ENCODE data around the gene PLA2G4B. TPM values are rescaled to one million over a fixed set of nuclear protein-coding genes. Genes with fewer than 3 reads are reported as not detected.

The PLA2G4B gene
- total RNA-seq, 1 experiment from 2014 or later, result 4.7 TPM

- DNase-seq (ENCODE audit: low read depth, low spot score), result no peak
- intact Hi-C loops (cut with micrococcal nuclease; ENCODE audit: unreplicated experiment) (no loop called here), in situ Hi-C loops (cut with HindIII; ENCODE audit: low pct_unique_long_range_greater_than_20kb, low sequenced_read_pairs) (no loop called here)
- ChIA-PET CTCF (no interaction called here), POLR2A (no interaction called here)
- Histone ChIP-seq H3K27ac (ENCODE audit: low read length) (no peak overlapping the region), H3K4me1 (ENCODE audit: control insufficient read depth, insufficient read depth, low read length) (no peaks in the 10 kb centered on the region; the same call in 1 of the 2 replicates), H3K9me3 (ENCODE audit: control insufficient read depth, insufficient read depth, low read depth, low read length) (no peaks in the 10 kb centered on the region), H3K4me3 (ENCODE audit: low read depth in 2 of 2, low read length in 2 of 2) (no peak overlapping the region), H3K36me3 (ENCODE audit: control insufficient read depth, insufficient read depth, low read length) (no peaks in the 10 kb centered on the region), H3K27me3 (ENCODE audit: control insufficient read depth, insufficient read depth, low read length) (no peaks in the 10 kb centered on the region)
- TF ChIP-seq REST (IDR thresholded peaks at IDR 0.05; ENCODE audit: insufficient read depth in 1 of 2, low read depth in 2 of 2, low read length in 1 of 2) (no peak), TCF7L2 (IDR thresholded peaks at IDR 0.05; ENCODE audit: low read depth, low read length) (no peak), CTCF (IDR thresholded peaks at IDR 0.05) (no peak), SIN3A (IDR thresholded peaks at IDR 0.05; ENCODE audit: borderline replicate concordance, insufficient read depth, low read depth, low read length) (no peak)
- ATAC-seq, result no peak
- no TSS peak for BruUV-seq (replicated peaks)
Observed at GRCh38 chr15:41804916-41805666, 33.6 kb upstream of the PLA2G4B start.

- BruUV-seq (replicated peaks), result no TSS peak
- no peaks in the 10 kb centered on the region for H3K36me3 ChIP-seq (ENCODE audit: control insufficient read depth, insufficient read depth, low read length)
- ATAC-seq (no peak), DNase-seq (ENCODE audit: low read depth, low spot score) (no peak)
- in situ Hi-C loops (cut with HindIII; ENCODE audit: low pct_unique_long_range_greater_than_20kb, low sequenced_read_pairs), result no loop called here
- H3K27ac ChIP-seq (ENCODE audit: low read length), result no peak overlapping the region
- intact Hi-C loops (cut with micrococcal nuclease; ENCODE audit: unreplicated experiment), result no loop called here
- H3K9me3 ChIP-seq (ENCODE audit: control insufficient read depth, insufficient read depth, low read depth, low read length), result no peaks in the 10 kb centered on the region
- TF ChIP-seq TCF7L2 (IDR thresholded peaks at IDR 0.05; ENCODE audit: low read depth, low read length), result no peak
- no peak for TF ChIP-seq CTCF (IDR thresholded peaks at IDR 0.05)
- TF ChIP-seq POLR2AphosphoS5 (IDR thresholded peaks at IDR 0.05; ENCODE audit: low read depth, low read length), result no peak
- no peak for TF ChIP-seq REST (IDR thresholded peaks at IDR 0.05; ENCODE audit: insufficient read depth in 1 of 2, low read depth in 2 of 2, low read length in 1 of 2)
- TF ChIP-seq SIN3A (IDR thresholded peaks at IDR 0.05; ENCODE audit: borderline replicate concordance, insufficient read depth, low read depth, low read length), result no peak
- no peaks in the 10 kb centered on the region; the same call in 1 of the 2 replicates for H3K4me1 ChIP-seq (ENCODE audit: control insufficient read depth, insufficient read depth, low read length)
- no peaks in the 10 kb centered on the region for H3K27me3 ChIP-seq (ENCODE audit: control insufficient read depth, insufficient read depth, low read length)
- CTCF ChIA-PET, result no interaction called here
- no peak overlapping the region for H3K4me3 ChIP-seq (ENCODE audit: low read depth in 2 of 2, low read length in 2 of 2)
- POLR2A ChIA-PET, result interaction anchor here (0.6 kb wide), 1 partner anchor 182 kb away, joined by 6 read pairs; no protein-coding TSS in a partner anchor
Observed at GRCh38 chr15:41805711-41806110, 32.9 kb upstream of the PLA2G4B start.
